CD4-positive, alpha-beta memory T cell (primary cell): Measurements from ENCODE around the gene IL22. TPM values are rescaled to one million over a fixed set of nuclear protein-coding genes. Genes with fewer than 3 reads are reported as not detected.

Experiments used
- CTCF ChIA-PET: fragments of 350-600 bp; sonication (Branson Sonifier 250); formaldehyde crosslinking; loops from one replicate; lab custom pipeline; 2021; ENCODE audit warnings: inconsistent platforms; ENCODE audit not compliant: partially characterized antibody; lab: Charles Lee
- POLR2A ChIA-PET: fragments of 350-600 bp; sonication (Branson Sonifier 250); formaldehyde crosslinking; loops from one replicate; lab custom pipeline; 2021; ENCODE audit not compliant: partially characterized antibody; lab: Charles Lee
- DNase-seq, 5 donors: peaks; one replicate each; pipeline versions ENCODE4 v3.0.0 to v3.0.0-alpha.2; 2020 to 2022; ENCODE audit warnings: mixed read lengths in 1 of 5
- H3K27ac ChIP-seq: one replicate; pipeline ENCODE4 v1.7.0; 2013; ENCODE audit warnings: low read depth, low read length
- H3K27me3 ChIP-seq: 2 replicates; pipeline ENCODE4 v1.7.0; 2013; ENCODE audit warnings: mild to moderate bottlenecking, low read length, moderate library complexity; ENCODE audit not compliant: insufficient read depth
- H3K36me3 ChIP-seq: 2 replicates; pipeline ENCODE4 v1.7.0; 2013; ENCODE audit warnings: mild to moderate bottlenecking, low read length, moderate library complexity; ENCODE audit not compliant: insufficient read depth
- H3K4me1 ChIP-seq: 2 replicates; pipeline ENCODE4 v1.7.0; 2013; ENCODE audit warnings: mild to moderate bottlenecking, low read length, moderate library complexity; ENCODE audit not compliant: insufficient read depth
- H3K4me3 ChIP-seq, 2 donors: one replicate each; pipeline ENCODE4 v1.7.0; 2013; ENCODE audit warnings: low read length in 2 of 2, mild to moderate bottlenecking in 1 of 2
- H3K9me3 ChIP-seq, 2 donors: one replicate each; pipeline ENCODE4 v1.7.0; 2013; ENCODE audit warnings: low read length in 2 of 2, control low read depth in 1 of 2; ENCODE audit not compliant: control insufficient read depth in 1 of 2
- H3K27ac Mint-ChIP-seq, 7 donors: one replicate each; pipeline ENCODE4 v1.8.0; 2020 to 2021; ENCODE audit warnings: mixed read lengths in 7 of 7, mild to moderate bottlenecking in 6 of 7, inconsistent platforms in 3 of 7, moderate library complexity in 3 of 7
- H3K27me3 Mint-ChIP-seq, 2 donors: one replicate each; pipeline ENCODE4 v1.8.0; 2020 to 2021; ENCODE audit warnings: mixed read lengths in 2 of 2
- H3K36me3 Mint-ChIP-seq, 2 donors: one replicate each; pipeline ENCODE4 v1.8.0; 2020 to 2021; ENCODE audit warnings: mixed read lengths in 2 of 2, inconsistent platforms in 1 of 2, mild to moderate bottlenecking in 1 of 2
- H3K4me1 Mint-ChIP-seq, 4 donors: one replicate each; pipeline ENCODE4 v1.8.0; 2020 to 2021; ENCODE audit warnings: mixed read lengths in 4 of 4, mild to moderate bottlenecking in 1 of 4
- H3K4me3 Mint-ChIP-seq, 8 donors: one replicate each; pipeline ENCODE4 v1.8.0; 2020 to 2021; ENCODE audit warnings: mixed read lengths in 8 of 8, mild to moderate bottlenecking in 7 of 8, moderate library complexity in 6 of 8, inconsistent platforms in 3 of 8
- H3K9me3 Mint-ChIP-seq, 8 donors: one replicate each; pipeline ENCODE4 v1.8.0; 2020 to 2021; ENCODE audit warnings: mixed read lengths in 8 of 8, mild to moderate bottlenecking in 5 of 8, inconsistent platforms in 3 of 8, moderate library complexity in 1 of 8
- intact Hi-C: fragments of 100-400 bp; cut with micrococcal nuclease; formaldehyde crosslinking; loops from one replicate; pipeline ENCODE4 v1.15.1; 2023
- polyA plus RNA-seq, 2 donors: library from polyadenylated mRNA; unstranded; fragments of 300-500 nt; fragmentation: Illumina TruSeq; gene quantifications; one replicate each; pipeline ENCODE4 v1.2.3, GENCODE V29; 2021
- total RNA-seq, 2 experiments: library from RNA; stranded (reverse); gene quantifications; one replicate each; pipeline ENCODE4 v1.2.3, GENCODE V29; 2021

The IL22 gene
- total and polyA plus RNA-seq, 4 experiments from 2014 or later, result 0.67 TPM; not detected in 3

DNA sequence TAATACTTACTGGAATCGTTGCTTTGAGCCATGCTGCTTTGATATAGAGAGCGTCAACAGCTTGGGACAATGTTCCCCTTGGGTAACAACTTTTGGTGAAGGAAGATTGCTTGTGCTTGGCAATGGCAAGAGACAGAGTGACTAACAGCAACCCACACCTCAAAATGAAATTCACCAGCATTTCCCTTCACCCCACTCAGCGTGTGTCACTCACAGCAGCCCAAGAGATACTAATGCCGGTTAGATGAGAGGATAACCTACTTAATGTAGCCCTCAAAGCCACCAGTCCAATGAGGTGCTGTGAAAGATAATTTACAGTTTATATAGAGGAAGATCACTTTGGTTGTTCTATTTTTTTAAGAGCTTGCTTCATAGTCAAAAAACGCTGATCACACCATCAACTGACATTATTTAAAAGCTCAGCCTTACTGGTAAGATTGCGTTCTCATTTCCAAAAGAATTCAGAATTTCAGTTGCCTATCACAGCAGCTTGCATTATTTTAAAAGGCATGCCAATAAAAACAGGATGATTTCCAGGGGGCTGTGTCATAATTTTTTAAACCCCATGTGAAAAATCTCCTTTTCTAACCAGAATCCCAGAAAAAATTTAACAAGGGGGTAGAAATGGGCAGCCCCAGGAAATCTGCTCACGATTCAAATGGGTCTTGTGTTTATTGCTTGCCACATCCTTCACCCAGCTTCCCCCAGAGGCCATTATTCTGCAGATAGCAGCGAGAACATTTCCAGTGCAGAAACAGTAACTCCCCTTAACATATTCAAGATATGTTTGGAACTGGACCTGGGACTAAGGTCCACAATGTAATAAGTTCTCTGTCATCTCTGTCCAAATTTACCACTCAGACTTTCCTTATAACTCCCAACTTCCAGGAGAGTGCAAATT lies 27.6 kb downstream of the IL22 start, which contains the start of gene IL26:
TSS of gene IL26 (minus strand) at position 235 of the 901 bp plus-strand sequence. CDS start at position 181, 54 bp downstream.
- POLR2A ChIA-PET, result interaction anchor here (0.6 to 1.3 kb wide), 4 partner anchors 9 to 57 kb away, joined by 3 to 10 read pairs (median 4); no protein-coding TSS in a partner anchor
- no peak within 1 kb of the TSS for H3K27ac ChIP-seq
- no peaks in the 10 kb centered on the region for H3K36me3 Mint-ChIP-seq
- peak within 1 kb of the TSS in 2 of 7 donors; percentile 39 to 40 for H3K27ac Mint-ChIP-seq
- no peaks in the 10 kb centered on the region for H3K36me3 ChIP-seq
- intact Hi-C loops, result loop anchor here (10.0 kb wide), 1 partner anchor 871 kb away; no protein-coding TSS in a partner anchor
- CTCF ChIA-PET, result interaction anchor here (1.0 to 4.8 kb wide), 4 partner anchors 10 to 96 kb away, joined by 3 to 139 read pairs (median 4); no protein-coding TSS in a partner anchor
- H3K4me3 ChIP-seq, result no peak within 1 kb of the TSS
- H3K4me1 Mint-ChIP-seq, result peaks cover 8 to 14% (median 11%) of the 10 kb centered on the region in 4 donors
- H3K4me1 ChIP-seq, result peaks cover 7% of the 10 kb centered on the region
- H3K27me3 Mint-ChIP-seq, result no peaks in the 10 kb centered on the region
- peak; percentile 6 to 54 (median 27) for DNase-seq
- H3K9me3 ChIP-seq, result no peaks in the 10 kb centered on the region
- no peaks in the 10 kb centered on the region for H3K9me3 Mint-ChIP-seq
- H3K4me3 Mint-ChIP-seq, result peak within 1 kb of the TSS in 4 of 8 donors; percentile 2 to 31 (median 4)
- H3K27me3 ChIP-seq, result no peaks in the 10 kb centered on the region

- Histone ChIP-seq H3K27me3 (no peaks in the 10 kb centered on the region), H3K4me3 (no peak overlapping the region), H3K27ac (no peak overlapping the region), H3K9me3 (no peaks in the 10 kb centered on the region), H3K4me1 (peaks cover 7% of the 10 kb centered on the region), H3K36me3 (no peaks in the 10 kb centered on the region)
- intact Hi-C loops, result loop anchor here (5.0 to 10.0 kb wide), 2 partner anchors 47 to 870 kb away; no protein-coding TSS in a partner anchor
- H3K4me1 Mint-ChIP-seq, result peaks cover 8 to 14% (median 10%) of the 10 kb centered on the region in 4 donors
- no peak overlapping the region for H3K4me3 Mint-ChIP-seq
- no peak overlapping the region for H3K27ac Mint-ChIP-seq
- no peaks in the 10 kb centered on the region for H3K9me3 Mint-ChIP-seq
- ChIA-PET POLR2A (interaction anchor here (1.3 to 1.7 kb wide), 2 partner anchors 10 to 65 kb away, joined by 4 to 5 read pairs; no protein-coding TSS in a partner anchor), CTCF (interaction anchor here (1.0 to 4.8 kb wide), 6 partner anchors 12 to 363 kb away, joined by 3 to 139 read pairs (median 22); no protein-coding TSS in a partner anchor)
- no peaks in the 10 kb centered on the region for H3K27me3 Mint-ChIP-seq
- no peaks in the 10 kb centered on the region for H3K36me3 Mint-ChIP-seq
- no peak for DNase-seq
Measured at GRCh38 chr12:68224613-68225285, 28.7 kb downstream of the IL22 start.

- no peak overlapping the region for H3K4me3 ChIP-seq
- H3K36me3 Mint-ChIP-seq, result no peaks in the 10 kb centered on the region
- H3K9me3 Mint-ChIP-seq, result no peaks in the 10 kb centered on the region
Measured at GRCh38 chr12:68223067-68223747, 30.2 kb downstream of the IL22 start.

DNA sequence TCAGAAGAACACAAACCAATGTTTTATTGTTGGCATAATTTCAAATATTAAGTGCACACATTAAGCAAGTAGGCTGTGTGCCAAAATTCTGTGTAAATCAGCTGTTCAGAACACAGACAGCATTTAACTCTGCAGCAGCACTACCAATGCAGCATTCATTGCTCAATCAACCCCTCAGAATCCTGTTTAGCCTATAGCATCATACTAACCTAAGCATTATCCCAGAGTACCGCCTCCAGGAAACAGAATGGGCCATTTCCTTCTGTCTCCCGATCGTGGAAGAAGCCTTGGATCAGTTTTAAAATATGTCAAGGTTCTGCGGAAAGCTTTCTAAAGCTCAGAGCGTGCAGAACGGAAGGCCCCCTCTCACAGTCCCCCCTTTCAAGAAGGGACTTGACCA lies 31.1 kb downstream of the IL22 start:
- Mint-ChIP-seq H3K9me3 (no peaks in the 10 kb centered on the region), H3K27ac (no peak overlapping the region)
- POLR2A ChIA-PET, result interaction anchor here (0.7 to 2.1 kb wide), 5 partner anchors 10 to 95 kb away, joined by 3 to 12 read pairs (median 6); no protein-coding TSS in a partner anchor

More at GRCh38 chr12:68223067-68223747, 30.2 kb downstream of the IL22 start:
- H3K27ac Mint-ChIP-seq, result peak overlapping the region in 5 of 7 donors; percentile 10 to 93 (median 71)
- Histone ChIP-seq H3K9me3 (no peaks in the 10 kb centered on the region), H3K36me3 (no peaks in the 10 kb centered on the region), H3K4me1 (peaks cover 7% of the 10 kb centered on the region), H3K27me3 (no peaks in the 10 kb centered on the region), H3K27ac (no peak overlapping the region)
- no peaks in the 10 kb centered on the region for H3K27me3 Mint-ChIP-seq
- ChIA-PET POLR2A (interaction anchor here (0.5 to 2.1 kb wide), 10 partner anchors 9 to 426 kb away, joined by 3 to 12 read pairs (median 4); partner anchors contain the start of gene MDM1), CTCF (interaction anchor here (0.6 to 4.8 kb wide), 51 partner anchors 9 to 867 kb away, joined by 3 to 139 read pairs (median 5); partner anchors contain the start of genes MDM1 and SLC35E3)
- DNase-seq, result peak; percentile 68 to 71 (median 69)
- peak overlapping the region in 7 of 8 donors; percentile 32 to 82 (median 75) for H3K4me3 Mint-ChIP-seq
- intact Hi-C loops, result loop anchor here (1.0 to 10.0 kb wide), 7 partner anchors 14 to 868 kb away; no protein-coding TSS in a partner anchor
- peaks cover 8 to 14% (median 10%) of the 10 kb centered on the region in 4 donors for H3K4me1 Mint-ChIP-seq

GRCh38 chr12:68221497-68221896 lies 31.9 kb downstream of the IL22 start:
- no peak overlapping the region for H3K4me3 ChIP-seq
- Mint-ChIP-seq H3K27ac (no peak overlapping the region), H3K27me3 (peaks cover 0 to 2% of the 10 kb centered on the region in 2 donors), H3K9me3 (no peaks in the 10 kb centered on the region), H3K4me1 (peaks cover 8 to 14% (median 10%) of the 10 kb centered on the region in 4 donors), H3K36me3 (no peaks in the 10 kb centered on the region), H3K4me3 (no peak overlapping the region)
- H3K9me3 ChIP-seq, result no peaks in the 10 kb centered on the region
- intact Hi-C loops, result loop anchor here (5.0 to 10.0 kb wide), 2 partner anchors 44 to 867 kb away; no protein-coding TSS in a partner anchor
- no peak overlapping the region for H3K27ac ChIP-seq
- no peaks in the 10 kb centered on the region for H3K27me3 ChIP-seq
- DNase-seq, result no peak
- peaks cover 7% of the 10 kb centered on the region for H3K4me1 ChIP-seq
- H3K36me3 ChIP-seq, result no peaks in the 10 kb centered on the region
- POLR2A ChIA-PET, result no interaction called here
- CTCF ChIA-PET, result interaction anchor here (1.2 to 4.8 kb wide), 8 partner anchors 7 to 181 kb away, joined by 3 to 139 read pairs (median 24); no protein-coding TSS in a partner anchor

More for the DNA sequence above, 31.1 kb downstream of the IL22 start:
- H3K9me3 ChIP-seq, result no peaks in the 10 kb centered on the region
- no peaks in the 10 kb centered on the region for H3K36me3 Mint-ChIP-seq
- intact Hi-C loops, result loop anchor here (2.0 to 10.0 kb wide), 5 partner anchors 14 to 868 kb away; no protein-coding TSS in a partner anchor
- H3K4me3 Mint-ChIP-seq, result no peak overlapping the region
- peaks cover 8 to 14% (median 10%) of the 10 kb centered on the region in 4 donors for H3K4me1 Mint-ChIP-seq
- no peak overlapping the region for H3K4me3 ChIP-seq
- peaks cover 0 to 2% of the 10 kb centered on the region in 2 donors for H3K27me3 Mint-ChIP-seq
- peaks cover 7% of the 10 kb centered on the region for H3K4me1 ChIP-seq
- DNase-seq, result no peak
- H3K27ac ChIP-seq, result no peak overlapping the region
- no peaks in the 10 kb centered on the region for H3K27me3 ChIP-seq
- no peaks in the 10 kb centered on the region for H3K36me3 ChIP-seq
- CTCF ChIA-PET, result interaction anchor here (0.7 to 4.8 kb wide), 44 partner anchors 8 to 866 kb away, joined by 3 to 139 read pairs (median 6); partner anchors contain the start of genes MDM1 and SLC35E3

DNA sequence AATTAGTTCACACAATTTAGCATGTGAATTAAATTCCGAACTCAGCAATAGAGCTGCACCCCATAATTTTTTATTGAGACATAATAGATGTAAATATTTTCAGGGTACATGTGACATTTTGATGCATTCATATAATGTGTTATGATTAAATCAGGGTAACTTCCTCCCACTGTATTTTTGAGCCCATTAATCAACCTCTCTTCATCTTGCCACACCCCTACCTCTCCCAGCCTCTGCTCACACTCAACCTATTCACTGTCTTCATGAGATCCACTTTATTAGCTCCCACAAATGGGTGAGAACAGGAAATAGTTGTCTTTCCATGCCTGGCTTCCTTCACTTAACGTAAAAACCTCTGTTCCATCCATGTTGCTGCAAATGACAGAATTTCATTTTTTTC lies 42.5 kb downstream of the IL22 start:
- Mint-ChIP-seq H3K4me1 (peaks cover 11 to 15% (median 12%) of the 10 kb centered on the region in 4 donors), H3K9me3 (peaks cover 0 to 6% (median 0%) of the 10 kb centered on the region in 8 donors), H3K36me3 (no peaks in the 10 kb centered on the region), H3K4me3 (peak overlapping the region in 1 of 8 donors; percentile 4), H3K27ac (no peak overlapping the region), H3K27me3 (peaks cover 1 to 3% of the 10 kb centered on the region in 2 donors)
- intact Hi-C loops, result no loop called here
- H3K27me3 ChIP-seq, result no peaks in the 10 kb centered on the region
- no peak overlapping the region for H3K4me3 ChIP-seq
- H3K9me3 ChIP-seq, result no peaks in the 10 kb centered on the region
- ChIA-PET CTCF (no interaction called here), POLR2A (no interaction called here)
- no peak overlapping the region for H3K27ac ChIP-seq
- no peak for DNase-seq
- no peaks in the 10 kb centered on the region for H3K36me3 ChIP-seq
- H3K4me1 ChIP-seq, result peaks cover 7% of the 10 kb centered on the region
